Common myeloid progenitor, CD34-positive (primary cell): ENCODE measurements around the gene RDX. TPM values are rescaled to one million over a fixed set of nuclear protein-coding genes. Genes with fewer than 3 reads are reported as not detected.

ENCODE experiments used
- CTCF ChIA-PET: fragments of 350-600 bp; sonication (Branson Sonifier 250); formaldehyde crosslinking; loops from one replicate; lab custom pipeline; 2021; ENCODE audit warnings: antibody characterized with exemption; lab: Charles Lee
- POLR2A ChIA-PET: fragments of 350-600 bp; sonication (Branson Sonifier 250); formaldehyde crosslinking; loops from one replicate; lab custom pipeline; 2021; ENCODE audit warnings: antibody characterized with exemption; lab: Charles Lee
- DNase-seq, 3 donors: peaks; one replicate each; pipeline versions ENCODE4 v3.0.0 to v3.0.0-alpha.2; 2013
- H3K27ac ChIP-seq, 2 experiments: 1 replicate in 1 of 2; 2 replicates in 1 of 2; pipeline ENCODE4 v1.7.0; 2013; ENCODE audit warnings: inconsistent platforms in 2 of 2, low read length in 2 of 2, mild to moderate bottlenecking in 2 of 2, low read depth in 1 of 2, moderate library complexity in 1 of 2; ENCODE audit not compliant: severe bottlenecking in 2 of 2, insufficient read depth in 1 of 2, poor library complexity in 1 of 2
- H3K27me3 ChIP-seq, 5 experiments: replicated peaks in 2 of 5; 1 replicate in 3 of 5; 2 replicates in 2 of 5; pipeline versions ENCODE4 v1.6.1 to v1.7.0; 2013; ENCODE audit warnings: low read length in 4 of 5, mild to moderate bottlenecking in 2 of 5, moderate library complexity in 2 of 5, inconsistent platforms in 1 of 5; ENCODE audit not compliant: insufficient read depth in 5 of 5, control insufficient read depth in 4 of 5
- H3K36me3 ChIP-seq, 4 experiments: 1 replicate in 2 of 4; 2 replicates in 2 of 4; pipeline versions ENCODE4 v1.6.1 to v1.7.0; 2013; ENCODE audit warnings: low read length in 3 of 4, control low read depth in 1 of 4, mild to moderate bottlenecking in 1 of 4; ENCODE audit not compliant: control insufficient read depth in 4 of 4, insufficient read depth in 4 of 4
- H3K4me1 ChIP-seq, 4 experiments: 1 replicate in 3 of 4; 2 replicates in 1 of 4; pipeline versions ENCODE4 v1.6.1 to v1.7.1; 2013; ENCODE audit warnings: low read length in 3 of 4, mild to moderate bottlenecking in 3 of 4, control low read depth in 1 of 4, inconsistent platforms in 1 of 4, moderate library complexity in 1 of 4; ENCODE audit not compliant: control insufficient read depth in 4 of 4, insufficient read depth in 4 of 4; ENCODE audit errors: control extremely low read depth in 1 of 4
- H3K4me3 ChIP-seq, 7 experiments: 1 replicate in 4 of 7; 2 replicates in 3 of 7; pipeline versions ENCODE4 v1.5.1 to v1.7.0; 2013; ENCODE audit warnings: mild to moderate bottlenecking in 7 of 7, low read length in 6 of 7, moderate library complexity in 6 of 7, inconsistent platforms in 2 of 7, low read depth in 2 of 7, control low read depth in 1 of 7; ENCODE audit not compliant: insufficient read depth in 4 of 7, control insufficient read depth in 1 of 7; ENCODE audit errors: extremely low read depth in 1 of 7
- H3K9me3 ChIP-seq, 5 experiments: 1 replicate in 4 of 5; 2 replicates in 1 of 5; pipeline versions ENCODE4 v1.6.1 to v1.7.1; 2013; ENCODE audit warnings: low read length in 4 of 5, mild to moderate bottlenecking in 2 of 5, inconsistent platforms in 1 of 5, low read depth in 1 of 5, moderate library complexity in 1 of 5; ENCODE audit not compliant: control insufficient read depth in 4 of 5, insufficient read depth in 2 of 5; ENCODE audit errors: control extremely low read depth in 1 of 5
- WGBS: methylation state at CpG from one replicate; pipeline ENCODE4 v1.1.5; 2013; ENCODE audit not compliant: insufficient coverage; 5-methylcytosine and 5-hydroxymethylcytosine counted together
- polyA plus RNA-seq: library from polyadenylated mRNA; unstranded; fragments of 120-200 nt; gene quantifications from one replicate; pipeline ENCODE4 v1.2.1, GENCODE V29; 2013

RDX gene
- 33.6 TPM for polyA plus RNA-seq

DNA sequence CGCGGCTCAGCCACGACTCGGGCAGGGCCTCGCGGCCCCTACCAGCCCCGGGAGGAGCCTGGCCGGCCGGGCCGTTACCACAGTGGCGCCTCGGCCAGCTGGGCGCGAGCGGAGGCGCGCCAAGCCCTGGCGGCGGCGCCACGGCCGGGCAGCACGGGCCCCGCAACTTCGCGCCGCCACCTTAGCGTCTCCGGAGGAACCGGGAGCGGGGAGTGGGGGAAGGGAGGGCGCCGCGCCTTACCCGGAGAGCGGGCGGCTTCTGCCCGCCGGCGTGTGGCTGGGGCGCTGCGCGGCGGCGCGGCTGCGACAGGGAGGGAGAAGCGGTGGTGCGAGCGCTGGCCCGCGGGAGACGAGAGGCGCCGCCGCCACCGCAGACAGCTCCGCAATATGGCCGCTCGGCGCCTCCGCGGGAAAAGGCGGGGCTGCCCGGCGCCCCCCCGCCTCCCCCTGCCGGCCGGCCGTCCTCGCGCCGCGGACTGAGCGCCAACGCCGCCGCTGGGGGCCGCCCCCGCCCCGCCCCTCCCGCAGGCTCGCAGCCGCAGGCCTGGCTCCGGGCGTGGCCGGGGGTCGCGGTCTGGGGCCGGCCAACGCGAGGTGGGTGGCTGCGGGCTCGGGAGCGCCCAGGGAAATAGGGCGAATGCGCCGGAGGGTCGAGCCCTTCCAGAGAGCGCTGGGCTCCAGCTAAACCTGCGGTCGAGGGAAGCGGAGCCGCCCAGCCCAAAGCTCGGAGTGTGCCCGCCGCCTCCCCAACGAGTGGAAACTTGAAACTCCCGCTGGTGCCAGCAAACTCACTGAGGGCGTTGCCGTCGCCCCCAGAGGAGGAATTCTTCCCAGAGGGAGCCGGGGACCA, at the start of gene RDX:
RDX (minus strand) TSS at position 389 of the 850 bp plus-strand sequence. CDS start 16,922 bp downstream, outside the sequence.
- peak within 1 kb of the TSS; percentile 85 to 94 for H3K27ac ChIP-seq
- POLR2A ChIA-PET = no interaction called here

DNA sequence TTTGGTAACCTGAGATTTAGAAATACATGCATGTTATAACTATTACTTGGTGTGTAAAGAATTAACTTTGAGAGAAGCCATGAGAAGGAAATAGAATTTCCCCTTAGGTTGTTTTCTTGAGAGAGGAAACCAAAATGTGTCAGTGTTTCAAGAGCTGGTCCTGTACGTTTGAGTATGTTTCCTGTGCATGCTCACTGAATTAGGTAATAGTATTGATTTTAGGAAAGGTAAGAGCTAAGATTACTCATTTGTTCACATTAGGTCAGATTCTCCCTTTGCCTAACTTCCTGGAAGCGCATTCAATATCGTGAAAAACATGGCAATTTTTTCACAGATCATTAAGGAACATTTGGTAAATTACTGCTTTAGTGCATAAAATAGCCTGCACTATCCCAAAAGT, 49.3 kb upstream of the RDX start:
- peaks cover 4 to 23% (median 13%) of the 10 kb centered on the region in 4 experiments for H3K4me1 ChIP-seq
- no peak overlapping the region for H3K4me3 ChIP-seq
- no CpG with 5 or more reads among the region's 3 CpGs for WGBS
- H3K27ac ChIP-seq = no peak overlapping the region
- ChIA-PET POLR2A (no interaction called here), CTCF (interaction anchor here (1.5 kb wide), 1 partner anchor 8 kb away, joined by 4 read pairs; no protein-coding TSS in a partner anchor)
- H3K27me3 ChIP-seq = no peaks in the 10 kb centered on the region
- H3K9me3 ChIP-seq = no peaks in the 10 kb centered on the region
- H3K36me3 ChIP-seq = no peaks in the 10 kb centered on the region
- DNase-seq = peak in 2 of 3 donors; percentile 22 to 25

More for the DNA sequence above, at the start of gene RDX:
- WGBS = 0% methylated on average over 55 of the region's 113 CpGs
- H3K4me1 ChIP-seq = peaks cover 9 to 42% (median 25%) of the 10 kb centered on the region in 4 experiments
- H3K9me3 ChIP-seq = no peaks in the 10 kb centered on the region
- CTCF ChIA-PET = interaction anchor here (0.6 to 1.2 kb wide), 2 partner anchors 169 to 357 kb away, joined by 3 read pairs; no protein-coding TSS in a partner anchor
- no peaks in the 10 kb centered on the region for H3K36me3 ChIP-seq
- H3K27me3 ChIP-seq = no peaks in the 10 kb centered on the region
- peak; percentile 75 to 87 (median 77) for DNase-seq
- peak within 1 kb of the TSS; percentile 59 to 94 (median 91) for H3K4me3 ChIP-seq

GRCh38 chr11:110340436-110340835, 44.0 kb upstream of the RDX start:
- Histone ChIP-seq H3K27ac (no peak overlapping the region), H3K27me3 (no peaks in the 10 kb centered on the region), H3K4me3 (no peak overlapping the region), H3K36me3 (no peaks in the 10 kb centered on the region), H3K4me1 (peaks cover 0 to 4% (median under 1%) of the 10 kb centered on the region in 4 experiments), H3K9me3 (no peaks in the 10 kb centered on the region)
- 58% methylated on average over 2 of the region's 2 CpGs for WGBS
- DNase-seq = no peak
- POLR2A ChIA-PET = no interaction called here
- CTCF ChIA-PET = interaction anchor here (1.5 to 1.8 kb wide), 2 partner anchors 10 to 19 kb away, joined by 4 to 8 read pairs; no protein-coding TSS in a partner anchor

DNA sequence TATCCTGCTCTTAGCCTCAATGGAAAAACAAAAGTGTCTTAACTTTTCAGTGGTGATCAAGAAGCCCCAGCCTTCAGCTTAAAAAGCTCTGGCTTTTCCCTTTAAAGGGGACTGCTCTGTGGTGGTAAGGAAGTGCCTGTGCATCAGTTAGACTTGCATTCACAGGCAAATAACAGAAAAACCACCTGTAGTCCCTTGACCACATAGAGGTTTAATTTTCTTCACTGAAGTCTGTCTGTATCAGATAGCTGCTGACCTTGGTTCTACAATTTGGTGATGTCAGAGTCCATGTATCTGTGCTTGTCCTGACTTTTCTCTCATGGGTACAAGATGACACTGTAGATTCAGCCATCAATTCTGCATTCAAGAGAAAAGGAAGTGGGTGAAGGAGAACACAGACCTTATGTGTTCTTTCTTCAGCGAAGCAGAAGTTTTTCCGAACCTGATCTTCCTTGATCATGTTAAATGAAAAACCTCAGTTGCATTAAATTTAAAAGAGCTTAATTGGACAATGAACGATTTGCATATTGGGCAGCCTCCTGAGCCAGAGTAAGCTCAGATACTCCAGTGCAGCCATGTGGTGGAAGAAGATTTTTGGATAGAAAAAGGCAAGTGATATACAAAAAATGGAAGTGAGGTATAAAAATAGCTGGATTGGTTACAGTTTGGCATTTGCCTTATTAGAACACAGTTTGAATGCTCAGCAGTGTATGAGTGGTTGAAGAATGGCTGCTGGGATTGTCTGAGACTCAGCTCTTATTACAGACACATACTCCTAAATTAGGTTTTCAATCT, 43.2 kb upstream of the RDX start:
- Histone ChIP-seq H3K4me1 (peaks cover 0 to 4% (median 0%) of the 10 kb centered on the region in 4 experiments), H3K4me3 (no peak overlapping the region), H3K27me3 (no peaks in the 10 kb centered on the region), H3K9me3 (no peaks in the 10 kb centered on the region), H3K36me3 (no peaks in the 10 kb centered on the region), H3K27ac (no peak overlapping the region)
- POLR2A ChIA-PET = no interaction called here
- CTCF ChIA-PET = interaction anchor here (1.5 to 1.8 kb wide), 2 partner anchors 9 to 18 kb away, joined by 4 to 8 read pairs; no protein-coding TSS in a partner anchor
- DNase-seq = no peak
- WGBS = 83% methylated on average over 3 of the region's 3 CpGs

DNA sequence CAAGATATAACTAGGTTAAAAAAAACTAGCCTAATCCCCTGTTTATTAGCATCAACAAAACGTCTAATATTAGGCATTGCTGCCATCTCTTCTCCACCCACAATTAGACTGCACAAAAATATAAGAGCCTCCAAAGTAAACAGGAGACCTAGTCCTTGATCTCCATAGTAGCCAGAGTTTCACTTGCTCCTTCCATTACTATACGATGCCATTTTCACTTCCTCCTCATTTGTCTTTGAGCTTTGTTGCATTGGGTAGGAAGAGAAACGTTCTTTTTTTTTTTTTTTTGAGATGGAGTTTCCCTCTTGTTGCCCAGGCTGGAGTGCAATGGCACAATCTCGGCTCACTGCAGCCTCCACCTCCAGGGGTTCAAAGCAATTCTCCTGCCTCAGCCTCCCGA, 42.3 kb upstream of the RDX start:
- DNase-seq = no peak
- Histone ChIP-seq H3K9me3 (no peaks in the 10 kb centered on the region), H3K36me3 (no peaks in the 10 kb centered on the region), H3K4me1 (peaks cover 0 to 4% (median 0%) of the 10 kb centered on the region in 4 experiments), H3K27ac (no peak overlapping the region), H3K27me3 (no peaks in the 10 kb centered on the region), H3K4me3 (no peak overlapping the region)
- POLR2A ChIA-PET = no interaction called here
- WGBS = 100% methylated on average over 2 of the region's 5 CpGs
- CTCF ChIA-PET = interaction anchor here (0.6 to 1.5 kb wide), 2 partner anchors 13 to 17 kb away, joined by 3 to 4 read pairs; no protein-coding TSS in a partner anchor

DNA sequence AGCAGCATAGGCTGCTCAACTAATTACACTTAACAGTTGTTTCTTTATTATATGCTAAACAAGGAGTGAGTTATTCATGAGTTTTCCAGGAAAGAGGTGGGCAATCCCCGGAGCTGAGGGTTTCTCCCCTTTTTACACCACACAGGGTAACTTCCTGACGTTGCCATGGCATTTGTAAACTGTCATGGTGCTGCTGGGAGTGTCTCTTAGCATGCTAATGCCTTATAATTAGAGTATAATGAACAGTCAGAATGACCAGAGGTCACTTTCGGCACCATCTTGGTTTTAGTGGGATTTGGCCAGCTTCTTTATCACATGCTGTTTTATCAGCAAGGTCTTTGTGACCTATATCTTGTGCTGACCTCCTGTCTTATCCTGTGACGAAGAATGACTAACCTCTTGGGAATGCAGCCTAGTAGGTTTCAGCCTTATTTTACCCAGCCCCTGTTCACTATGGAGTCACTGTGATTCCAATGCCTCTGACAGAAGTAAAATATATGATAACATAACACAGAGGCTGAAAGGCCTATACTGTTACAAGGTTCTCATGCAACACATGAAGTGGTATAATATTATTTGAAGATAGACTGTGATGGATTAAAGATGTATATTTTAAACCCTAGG, 41.3 kb upstream of the RDX start:
- Histone ChIP-seq H3K4me3 (no peak overlapping the region), H3K4me1 (peaks cover 0 to 4% (median 0%) of the 10 kb centered on the region in 4 experiments), H3K27me3 (no peaks in the 10 kb centered on the region), H3K27ac (no peak overlapping the region), H3K9me3 (no peaks in the 10 kb centered on the region), H3K36me3 (no peaks in the 10 kb centered on the region)
- CTCF ChIA-PET = no interaction called here
- POLR2A ChIA-PET = no interaction called here
- WGBS = 91% methylated on average over 1 of the region's 4 CpGs
- DNase-seq = no peak
